Endodermal cell (in vitro differentiated cells): ENCODE measurements around the gene NR6A1. TPM values are rescaled to one million over a fixed set of nuclear protein-coding genes. Genes with fewer than 3 reads are reported as not detected.

Source experiments
- DNase-seq: peaks from one replicate; pipeline ENCODE4 v3.0.0-alpha.2; 2017
- H3K27ac ChIP-seq: 2 replicates; pipeline ENCODE4 v1.5.1; 2013; ENCODE audit warnings: mild to moderate bottlenecking, low read depth, low read length, moderate library complexity
- H3K27me3 ChIP-seq: 2 replicates; pipeline ENCODE4 v1.6.1; 2013; ENCODE audit warnings: mild to moderate bottlenecking, low read length, moderate library complexity; ENCODE audit not compliant: insufficient read depth, control insufficient read depth, poor library complexity, severe bottlenecking
- H3K36me3 ChIP-seq: 2 replicates; pipeline ENCODE4 v1.7.0; 2013; ENCODE audit warnings: mild to moderate bottlenecking, low read length, moderate library complexity; ENCODE audit not compliant: control insufficient read depth, insufficient read depth
- H3K4me1 ChIP-seq: one replicate; pipeline ENCODE4 v1.7.0; 2013; ENCODE audit warnings: low read length; ENCODE audit not compliant: control insufficient read depth, insufficient read depth
- H3K4me3 ChIP-seq: 2 replicates; pipeline ENCODE4 v1.5.1; 2013; ENCODE audit warnings: mild to moderate bottlenecking, low read length, moderate library complexity
- H3K9ac ChIP-seq: 2 replicates; pipeline ENCODE4 v1.6.1; 2013; ENCODE audit warnings: mild to moderate bottlenecking, low read length, moderate library complexity; ENCODE audit not compliant: poor library complexity, severe bottlenecking; ENCODE audit errors: extremely low read depth
- H3K9me3 ChIP-seq: 2 replicates; pipeline ENCODE4 v1.6.1; 2013; ENCODE audit warnings: mild to moderate bottlenecking, low read length, moderate library complexity; ENCODE audit not compliant: control insufficient read depth
- H3K27ac Mint-ChIP-seq: 2 replicates; pipeline ENCODE4 v1.8.0; 2020; ENCODE audit warnings: mixed read lengths
- H3K27me3 Mint-ChIP-seq: 2 replicates; pipeline ENCODE4 v1.8.0; 2021; ENCODE audit warnings: mild to moderate bottlenecking, mixed read lengths; ENCODE audit not compliant: insufficient read depth
- H3K36me3 Mint-ChIP-seq: 2 replicates; pipeline ENCODE4 v1.8.0; 2020; ENCODE audit warnings: low read depth, mixed read lengths
- H3K4me1 Mint-ChIP-seq: 2 replicates; pipeline ENCODE4 v1.8.0; 2020; ENCODE audit warnings: mixed read lengths
- H3K4me3 Mint-ChIP-seq: 2 replicates; pipeline ENCODE4 v1.8.0; 2020; ENCODE audit warnings: mild to moderate bottlenecking, moderate library complexity, mixed read lengths
- H3K9me3 Mint-ChIP-seq: 2 replicates; pipeline ENCODE4 v1.8.0; 2020; ENCODE audit warnings: mild to moderate bottlenecking, mixed read lengths
- CTCF ChIP-seq: fragments of 200-600 bp; sonication (generic); conservative IDR thresholded peaks from 2 replicates; pipeline ENCODE4 v1.5.0; 2021; ENCODE audit warnings: antibody characterized with exemption, mild to moderate bottlenecking
- WGBS, 2 experiments: methylation state at CpG; one replicate each; pipeline versions ENCODE4 v1.1.5 to v1.1.7; 2013; ENCODE audit warnings: missing lambda C conversion rate in 2 of 2, mixed read lengths in 1 of 2; ENCODE audit not compliant: insufficient coverage in 1 of 2, insufficient read length in 1 of 2; 5-methylcytosine and 5-hydroxymethylcytosine counted together
- total RNA-seq, 2 donors: library from RNA; stranded (reverse); fragmentation: NEBNext Ultra II Directional in 1 of 2; extraction: Animal tissue kit (Norgen Biotek cat#: 25700) in 1 of 2; gene quantifications; 2 replicates in 1 of 2; 3 replicates in 1 of 2; pipeline ENCODE4 v1.2.1, GENCODE V29; 2021

NR6A1 gene
- total RNA-seq, 2 donors from 2014 or later, result 168 to 206 TPM

GRCh38 chr9:124623966-124624734, 147.0 kb downstream of the NR6A1 start:
- Mint-ChIP-seq H3K4me3 (no peak overlapping the region), H3K27me3 (no peaks in the 10 kb centered on the region), H3K27ac (no peak overlapping the region), H3K4me1 (peaks cover 9% of the 10 kb centered on the region), H3K9me3 (no peaks in the 10 kb centered on the region), H3K36me3 (no peaks in the 10 kb centered on the region)
- TF ChIP-seq CTCF, result no peak
- H3K4me3 ChIP-seq, result no peak overlapping the region
- H3K9me3 ChIP-seq, result no peaks in the 10 kb centered on the region
- no peak overlapping the region for H3K9ac ChIP-seq
- DNase-seq, result no peak
- H3K36me3 ChIP-seq, result no peaks in the 10 kb centered on the region
- H3K27me3 ChIP-seq, result no peaks in the 10 kb centered on the region
- H3K27ac ChIP-seq, result no peak overlapping the region
- H3K4me1 ChIP-seq, result peaks cover 3% of the 10 kb centered on the region
- 94 to 96% methylated on average over 7 of the region's 7 CpGs for WGBS, 2 experiments

- no peaks in the 10 kb centered on the region for H3K27me3 ChIP-seq
- H3K4me3 Mint-ChIP-seq, result no peak overlapping the region
- no peaks in the 10 kb centered on the region for H3K9me3 ChIP-seq
- H3K4me3 ChIP-seq, result no peak overlapping the region
- H3K4me1 Mint-ChIP-seq, result peaks cover 17% of the 10 kb centered on the region
- H3K36me3 Mint-ChIP-seq, result no peaks in the 10 kb centered on the region
- H3K27ac ChIP-seq, result no peak overlapping the region
- no peak overlapping the region for H3K9ac ChIP-seq
- H3K4me1 ChIP-seq, result peaks cover 3% of the 10 kb centered on the region
- no peaks in the 10 kb centered on the region for H3K9me3 Mint-ChIP-seq
- H3K36me3 ChIP-seq, result no peaks in the 10 kb centered on the region
- DNase-seq, result no peak
- no peaks in the 10 kb centered on the region for H3K27me3 Mint-ChIP-seq
- H3K27ac Mint-ChIP-seq, result no peak overlapping the region
- TF ChIP-seq CTCF, result no peak
Measured at GRCh38 chr9:124622882-124623281, 148.2 kb downstream of the NR6A1 start.

GRCh38 chr9:124621371-124622328, 149.5 kb downstream of the NR6A1 start:
- no peaks in the 10 kb centered on the region for H3K9me3 Mint-ChIP-seq
- 81 to 86% methylated on average over 11 of the region's 11 CpGs for WGBS, 2 experiments
- no peak overlapping the region for H3K4me3 Mint-ChIP-seq
- no peak overlapping the region for H3K9ac ChIP-seq
- H3K4me1 ChIP-seq, result peaks cover 3% of the 10 kb centered on the region
- no peak overlapping the region for H3K4me3 ChIP-seq
- peak overlapping the region; percentile 22 for H3K27ac Mint-ChIP-seq
- H3K4me1 Mint-ChIP-seq, result peaks cover 22% of the 10 kb centered on the region
- H3K9me3 ChIP-seq, result no peaks in the 10 kb centered on the region
- H3K27me3 ChIP-seq, result no peaks in the 10 kb centered on the region
- H3K36me3 Mint-ChIP-seq, result no peaks in the 10 kb centered on the region
- TF ChIP-seq CTCF, result no peak
- no peaks in the 10 kb centered on the region for H3K36me3 ChIP-seq
- peak; percentile 57 for DNase-seq
- no peaks in the 10 kb centered on the region for H3K27me3 Mint-ChIP-seq
- no peak overlapping the region for H3K27ac ChIP-seq
